Stimulated activated CD8-positive, alpha-beta memory T cell treated with anti-CD3 and anti-CD28 coated beads, Interleukin-12 subunit alpha, Interleukin-12 subunit beta, amount 100 ng/mL, for 4 hours (primary cell): ENCODE measurements around the gene SPCS2.
"Not testable (repeated sequence)": the region's sequence is repeated elsewhere in the genome, so short reads cannot be mapped to it uniquely, and the experiment has no call there.

Experiments used
- DNase-seq: peaks from one replicate; pipeline ENCODE4 v3.0.0-alpha.2; 2020; ENCODE audit warnings: low read depth

The SPCS2 gene

GRCh38 chr11:74950374-74950969 lies 1.4 kb downstream of the SPCS2 start:
- DNase-seq = no peak

GRCh38 chr11:74951226-74951625 lies 2.2 kb downstream of the SPCS2 start:
- DNase-seq = no peak

GRCh38 chr11:74952752-74953151 lies 3.7 kb downstream of the SPCS2 start:
- no peak for DNase-seq

GRCh38 chr11:74953451-74953850 lies 4.4 kb downstream of the SPCS2 start:
- DNase-seq = no peak

- no peak for DNase-seq
Measured at GRCh38 chr11:74954199-74954598, 5.1 kb downstream of the SPCS2 start.

GRCh38 chr11:74956397-74957015 lies 7.4 kb downstream of the SPCS2 start:
- no peak for DNase-seq

- no peak for DNase-seq
Measured at GRCh38 chr11:74957937-74958629, 9.0 kb downstream of the SPCS2 start.

GRCh38 chr11:74960128-74960527 lies 11.1 kb downstream of the SPCS2 start:
- not testable (repeated sequence) for DNase-seq

GRCh38 chr11:74966651-74967050 lies 17.6 kb downstream of the SPCS2 start:
- DNase-seq = no peak

- no peak for DNase-seq
Measured at GRCh38 chr11:74970852-74971395, 21.9 kb downstream of the SPCS2 start.

- DNase-seq = no peak
Measured at GRCh38 chr11:74971424-74971823, 22.4 kb downstream of the SPCS2 start.

- DNase-seq = no peak
Measured at GRCh38 chr11:74978041-74978440, 29.0 kb downstream of the SPCS2 start.

- no peak for DNase-seq
Measured at GRCh38 chr11:74980634-74981033, 31.6 kb downstream of the SPCS2 start.

GRCh38 chr11:74981888-74982287 lies 32.8 kb downstream of the SPCS2 start:
- DNase-seq = no peak

- no peak for DNase-seq
Measured at GRCh38 chr11:74984070-74984469, 35.0 kb downstream of the SPCS2 start.

- DNase-seq = no peak
Measured at GRCh38 chr11:74984730-74985129, 35.7 kb downstream of the SPCS2 start.

GRCh38 chr11:74988541-74989259 lies 39.6 kb downstream of the SPCS2 start, which contains the start of gene NEU3:
Gene NEU3 (plus strand): TSS chr11:74988933. CDS start chr11:74989061, 128 bp downstream.
- peak; percentile 78 for DNase-seq

- no peak for DNase-seq
Measured at GRCh38 chr11:74989260-74989638, 40.2 kb downstream of the SPCS2 start.

GRCh38 chr11:74990150-74990549 lies 41.1 kb downstream of the SPCS2 start:
- DNase-seq = not testable (repeated sequence)

- DNase-seq = no peak
Measured at GRCh38 chr11:74990941-74991340, 41.9 kb downstream of the SPCS2 start.

GRCh38 chr11:74992852-74993251 lies 43.8 kb downstream of the SPCS2 start:
- DNase-seq = no peak

GRCh38 chr11:75000975-75001354 lies 51.9 kb downstream of the SPCS2 start:
- no peak for DNase-seq
